ENCODE data around the gene CTNNBL1.
"Not testable (repeated sequence)": the region's sequence is repeated elsewhere in the genome, so short reads cannot be mapped to it uniquely, and the experiment has no call there.

CTNNBL1 gene

GRCh38 chr20:37711994-37712964 lies 18.4 kb downstream of the CTNNBL1 start:
- DNase-seq, result no peak

- DNase-seq, result no peak
Observed at GRCh38 chr20:37713396-37713795, 19.6 kb downstream of the CTNNBL1 start.

GRCh38 chr20:37714978-37715672 lies 21.3 kb downstream of the CTNNBL1 start:
- no peak for DNase-seq

GRCh38 chr20:37721751-37722150 lies 27.9 kb downstream of the CTNNBL1 start:
- no peak for DNase-seq

- not testable (repeated sequence) for DNase-seq
Observed at GRCh38 chr20:37722312-37722711, 28.5 kb downstream of the CTNNBL1 start.

GRCh38 chr20:37723668-37724067 lies 29.8 kb downstream of the CTNNBL1 start:
- no peak for DNase-seq

GRCh38 chr20:37725165-37725564 lies 31.3 kb downstream of the CTNNBL1 start:
- DNase-seq, result no peak

- DNase-seq, result no peak
Observed at GRCh38 chr20:37725855-37726254, 32.0 kb downstream of the CTNNBL1 start.

GRCh38 chr20:37726321-37726720 lies 32.5 kb downstream of the CTNNBL1 start:
- DNase-seq, result no peak

GRCh38 chr20:37726971-37727956 lies 33.4 kb downstream of the CTNNBL1 start:
- no peak for DNase-seq

GRCh38 chr20:37727957-37728634 lies 34.3 kb downstream of the CTNNBL1 start:
- DNase-seq, result no peak

- no peak for DNase-seq
Observed at GRCh38 chr20:37728635-37728983, 34.8 kb downstream of the CTNNBL1 start.

GRCh38 chr20:37729452-37729851 lies 35.6 kb downstream of the CTNNBL1 start:
- DNase-seq, result peak; percentile 93

GRCh38 chr20:37729909-37730308 lies 36.1 kb downstream of the CTNNBL1 start:
- peak; percentile 91 for DNase-seq

- DNase-seq, result no peak
Observed at GRCh38 chr20:37733416-37733815, 39.6 kb downstream of the CTNNBL1 start.

- peak; percentile 97 for DNase-seq
Observed at GRCh38 chr20:37734228-37734985, 40.6 kb downstream of the CTNNBL1 start.

- DNase-seq, result no peak
Observed at GRCh38 chr20:37735541-37735940, 41.7 kb downstream of the CTNNBL1 start.

- DNase-seq, result no peak
Observed at GRCh38 chr20:37736132-37736531, 42.3 kb downstream of the CTNNBL1 start.

GRCh38 chr20:37737826-37738420 lies 44.1 kb downstream of the CTNNBL1 start:
- DNase-seq, result no peak

- DNase-seq, result no peak
Observed at GRCh38 chr20:37741055-37741454, 47.2 kb downstream of the CTNNBL1 start.

GRCh38 chr20:37741570-37741969 lies 47.7 kb downstream of the CTNNBL1 start:
- DNase-seq, result no peak

Measured in NCI-H2171 treated with DMSO at 0.1 percent for 48 hours (cell line).